Fibroblast of skin of scalp (primary cell): ENCODE measurements around the gene TCF7L2.

ENCODE experiments used
- DNase-seq: peaks from one replicate; pipeline ENCODE4 v3.0.0-alpha.2; 2013

TCF7L2 gene

DNA sequence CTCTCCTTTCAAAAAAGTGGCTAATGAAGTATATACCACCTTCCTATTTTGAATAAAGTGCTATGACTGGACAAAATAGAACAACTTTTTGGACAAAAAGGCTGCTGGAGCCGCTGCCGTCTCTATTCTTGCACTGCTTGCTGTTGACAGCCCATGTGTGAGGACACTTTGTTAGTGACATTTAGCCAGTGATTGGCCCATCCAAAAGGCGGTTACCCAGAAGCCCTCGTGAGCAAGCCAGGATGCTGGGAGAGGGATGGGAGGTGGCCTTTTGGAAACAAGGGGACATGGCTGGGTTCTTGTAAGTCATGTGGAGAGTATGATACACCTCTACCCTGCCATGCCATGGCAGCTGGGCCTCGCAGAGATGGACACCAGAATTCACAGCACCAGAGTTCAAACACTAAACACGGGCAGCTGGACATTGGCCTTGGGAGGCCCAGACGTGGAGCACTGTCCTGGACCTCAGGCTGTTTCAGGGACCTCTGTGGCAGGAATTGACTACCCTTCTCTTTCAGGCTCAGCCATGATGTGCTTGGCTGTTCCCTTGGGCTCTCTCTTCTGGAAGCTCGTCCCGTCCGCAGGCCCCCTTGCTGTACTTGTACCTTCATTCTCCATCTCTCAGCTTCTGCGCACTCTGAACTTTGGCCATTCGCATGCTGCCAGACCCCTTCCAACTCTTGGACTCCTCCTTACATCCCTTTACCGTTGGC, 118.3 kb downstream of the TCF7L2 start:
- no peak for DNase-seq

GRCh38 chr10:113069595-113069994, 119.5 kb downstream of the TCF7L2 start:
- DNase-seq: no peak

DNA sequence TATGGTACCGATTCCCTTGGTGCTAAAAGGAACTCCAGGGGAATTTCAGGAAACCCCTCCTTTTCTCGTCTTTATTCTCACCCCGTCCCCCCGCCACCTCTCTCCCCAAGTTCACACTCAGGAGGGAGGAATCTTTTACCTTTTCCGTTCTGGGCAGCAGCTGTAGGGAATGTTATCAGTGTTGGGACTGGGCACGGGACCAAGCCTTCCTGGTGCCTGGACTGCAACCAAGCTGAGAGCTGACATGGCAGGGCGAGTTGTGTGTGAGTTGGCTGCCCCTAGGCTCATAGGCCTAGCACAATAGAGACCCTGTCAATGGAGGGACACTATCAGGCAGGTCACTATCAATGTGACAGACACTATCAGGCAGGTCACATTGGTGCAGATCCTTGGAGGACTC, 121.4 kb downstream of the TCF7L2 start:
- no peak for DNase-seq

GRCh38 chr10:113073549-113074189, 123.6 kb downstream of the TCF7L2 start:
- peak; percentile 67 for DNase-seq

- no peak for DNase-seq
Observed at GRCh38 chr10:113076949-113077348, 126.9 kb downstream of the TCF7L2 start.

- DNase-seq: no peak
Observed at GRCh38 chr10:113078282-113078907, 128.3 kb downstream of the TCF7L2 start.

DNA sequence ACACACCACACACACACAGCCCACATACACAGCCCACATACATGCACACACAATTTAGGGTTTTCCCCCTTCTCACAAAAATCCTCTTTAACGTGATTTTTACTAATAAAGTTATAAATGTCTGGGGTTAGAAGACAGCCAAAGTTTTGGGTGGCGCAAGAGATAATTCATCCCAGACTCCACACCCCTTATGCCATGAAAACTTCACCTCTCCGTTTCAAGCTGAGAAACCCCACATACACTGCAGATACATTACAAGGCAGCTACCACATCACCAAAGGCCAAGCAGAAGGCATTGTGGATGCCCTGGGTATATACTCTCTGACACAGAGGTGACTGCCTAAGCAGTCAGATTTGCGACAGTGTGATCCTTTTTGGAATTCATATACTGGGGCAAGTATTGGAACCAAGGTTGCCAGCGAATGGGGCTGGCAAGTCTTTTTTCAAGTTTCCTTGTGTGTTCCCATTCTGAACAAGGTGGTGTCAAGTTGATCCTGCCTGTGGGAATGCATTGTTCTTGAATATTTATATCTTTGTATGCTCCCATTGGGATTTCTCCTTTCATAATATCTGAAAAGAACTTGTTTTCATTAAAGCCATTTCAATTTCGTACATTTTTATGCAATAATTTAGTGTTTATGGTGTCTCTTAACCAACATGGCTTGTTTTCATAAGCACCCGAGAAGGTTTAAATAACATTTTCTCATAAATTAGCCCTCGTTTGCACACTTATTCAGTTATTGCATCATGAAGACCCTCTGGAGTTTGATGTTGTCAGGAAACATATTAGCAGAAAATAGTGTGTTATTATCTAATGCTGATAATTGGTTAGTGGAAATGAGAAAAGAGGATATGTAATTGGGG, 130.2 kb downstream of the TCF7L2 start:
- no peak for DNase-seq

GRCh38 chr10:113080925-113081229, 130.8 kb downstream of the TCF7L2 start:
- DNase-seq: no peak

- peak; percentile 70 for DNase-seq
Observed at GRCh38 chr10:113084031-113084430, 134.0 kb downstream of the TCF7L2 start.

DNA sequence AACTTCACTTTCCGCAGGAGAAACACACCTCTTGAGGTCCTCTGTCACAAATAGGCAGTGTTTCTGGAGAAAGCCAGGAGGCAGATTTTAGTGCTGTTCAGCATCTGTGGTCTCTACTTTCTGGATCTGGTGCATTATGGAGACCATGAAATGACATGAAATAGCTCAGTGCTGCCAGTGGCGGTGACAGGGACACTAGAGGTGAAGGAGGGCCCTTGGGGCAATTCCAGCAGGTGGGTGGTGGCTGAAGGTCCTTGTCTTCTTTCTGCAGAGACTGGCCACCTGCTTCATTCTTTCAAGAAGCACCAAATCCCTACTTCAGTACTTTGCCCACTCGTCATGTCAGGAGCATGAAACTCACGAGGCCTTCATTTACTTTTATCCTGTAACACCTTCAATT, 135.7 kb downstream of the TCF7L2 start:
- DNase-seq: no peak

GRCh38 chr10:113086282-113086681, 136.2 kb downstream of the TCF7L2 start:
- no peak for DNase-seq

GRCh38 chr10:113087165-113088029, 137.3 kb downstream of the TCF7L2 start:
- DNase-seq: peak; percentile 96

- DNase-seq: no peak
Observed at GRCh38 chr10:113088194-113088593, 138.1 kb downstream of the TCF7L2 start.

- no peak for DNase-seq
Observed at GRCh38 chr10:113089551-113089950, 139.5 kb downstream of the TCF7L2 start.

GRCh38 chr10:113091920-113092319, 141.9 kb downstream of the TCF7L2 start:
- no peak for DNase-seq

DNA sequence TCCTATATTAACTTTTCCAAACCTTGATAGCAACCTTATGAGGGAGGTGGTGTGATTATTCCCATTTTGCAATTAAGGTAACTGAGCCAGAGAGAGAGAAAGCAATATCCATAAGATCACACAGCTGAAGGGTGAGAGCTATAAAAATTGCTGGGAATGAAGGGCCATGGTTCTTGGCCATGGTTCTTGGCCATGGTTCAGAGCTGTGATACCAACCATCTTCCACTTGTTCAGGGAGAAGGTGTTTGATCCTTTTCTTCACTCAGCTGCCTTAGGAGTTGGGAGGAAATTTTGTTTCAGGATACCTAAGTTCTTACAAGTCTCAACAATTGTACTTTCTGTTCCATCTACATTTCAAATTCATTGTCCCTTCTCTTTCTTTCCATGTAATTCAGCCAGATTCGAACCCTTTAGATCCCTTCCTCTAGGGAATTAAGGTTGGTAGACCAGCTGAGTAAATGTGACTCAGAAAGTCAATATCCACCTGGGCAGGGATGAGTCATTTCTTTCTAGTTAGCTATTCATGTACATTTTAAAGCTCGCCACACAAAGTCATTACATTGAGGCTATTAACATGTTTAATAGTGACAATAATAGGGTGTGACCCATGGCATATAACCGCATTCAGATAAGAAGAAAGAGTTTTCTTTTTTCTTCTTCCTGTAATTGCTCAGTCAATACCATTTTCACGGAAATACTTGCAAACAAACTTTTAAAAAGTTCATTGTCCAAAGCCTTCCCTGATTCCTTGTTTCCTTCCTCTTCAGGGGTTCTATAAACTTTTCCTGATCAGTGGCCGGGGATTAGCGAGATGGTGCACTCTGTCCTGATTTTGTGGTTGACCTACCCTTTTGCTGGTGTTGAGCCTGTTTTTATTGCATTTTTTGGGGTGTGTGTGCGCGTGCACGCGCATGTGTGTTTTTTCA, 143.4 kb downstream of the TCF7L2 start:
- DNase-seq: no peak

DNA sequence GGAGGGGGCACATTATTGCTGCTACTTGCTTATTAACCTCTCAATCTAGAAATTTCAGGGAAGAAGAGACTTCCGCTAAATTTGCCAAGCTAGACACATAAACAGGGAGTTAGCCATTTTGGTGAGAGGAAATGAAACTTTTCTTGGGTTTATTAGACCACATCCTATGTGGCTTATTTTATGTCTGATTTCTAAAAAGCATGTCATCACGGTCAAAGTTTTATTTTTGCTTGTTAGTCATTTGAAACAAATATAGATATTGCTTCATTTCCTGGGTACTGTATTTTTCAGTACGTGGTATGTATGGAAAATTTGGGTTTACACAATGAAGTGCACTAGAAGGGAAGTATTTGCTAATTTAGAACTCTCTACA, 144.1 kb downstream of the TCF7L2 start:
- DNase-seq: peak; percentile 66

- DNase-seq: no peak
Observed at GRCh38 chr10:113095419-113096127, 145.5 kb downstream of the TCF7L2 start.

DNA sequence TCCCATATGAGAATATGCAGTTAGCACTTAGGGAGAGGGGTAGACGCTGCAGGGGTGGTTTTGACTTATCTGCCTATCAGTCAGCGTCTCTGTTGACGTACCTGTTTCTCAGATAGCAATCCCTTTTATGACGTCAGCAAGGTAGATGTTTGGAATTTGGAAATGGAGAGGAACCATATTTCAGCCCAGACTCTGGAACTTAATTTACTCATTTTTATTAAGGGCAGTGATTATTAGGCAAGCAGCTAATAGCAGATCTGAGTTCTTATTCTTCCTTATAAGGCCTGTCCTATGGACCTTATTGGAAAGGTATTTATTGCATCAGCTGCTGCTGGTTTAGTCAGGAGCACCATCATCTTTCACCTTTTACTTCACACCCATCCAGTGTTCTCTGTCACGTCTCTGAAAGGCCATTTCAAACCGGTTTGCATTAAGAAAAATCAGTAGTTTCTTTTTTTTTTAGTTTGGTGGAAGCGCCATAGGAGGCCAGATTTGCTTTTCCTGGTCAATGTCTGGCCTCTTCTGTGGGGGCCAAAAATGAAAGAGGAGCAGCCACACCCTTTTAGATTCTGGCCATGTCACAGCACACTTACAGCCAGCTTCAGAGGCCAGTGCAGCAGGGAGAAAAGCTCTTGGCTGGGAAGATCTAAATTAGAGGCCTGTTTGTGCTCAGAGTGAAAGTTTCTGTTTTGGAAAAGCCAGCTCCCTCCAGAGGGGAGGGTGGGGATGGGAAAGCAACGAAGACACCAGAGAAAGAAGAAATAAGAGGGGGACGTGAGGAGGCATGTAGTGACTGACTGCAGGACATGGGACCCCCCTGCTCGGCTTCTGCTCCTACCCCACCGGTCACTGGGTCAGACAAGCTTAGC, 146.3 kb downstream of the TCF7L2 start:
- DNase-seq: no peak
